Neural crest cell (in vitro differentiated cells): Measurements from ENCODE around the gene UNC5B. TPM values are rescaled to one million over a fixed set of nuclear protein-coding genes. Genes with fewer than 3 reads are reported as not detected.

Experiments
- DNase-seq: peaks from one replicate; pipeline ENCODE4 v3.0.0; 2021; ENCODE audit warnings: low read depth, mixed read lengths, low spot score
- H3K27ac Mint-ChIP-seq: one replicate; pipeline ENCODE4 v1.8.0; 2021; ENCODE audit warnings: mild to moderate bottlenecking, mixed read lengths; ENCODE audit not compliant: unreplicated experiment
- H3K27me3 Mint-ChIP-seq: 2 replicates; pipeline ENCODE4 v1.8.0; 2021; ENCODE audit warnings: low read depth, mild to moderate bottlenecking, mixed read lengths
- H3K36me3 Mint-ChIP-seq: 2 replicates; pipeline ENCODE4 v1.8.0; 2021; ENCODE audit warnings: low read depth, mild to moderate bottlenecking, mixed read lengths
- H3K4me1 Mint-ChIP-seq: 2 replicates; pipeline ENCODE4 v1.8.0; 2021; ENCODE audit warnings: mixed read lengths
- H3K4me3 Mint-ChIP-seq: one replicate; pipeline ENCODE4 v1.8.0; 2021; ENCODE audit warnings: mild to moderate bottlenecking, mixed read lengths
- H3K9me3 Mint-ChIP-seq: 2 replicates; pipeline ENCODE4 v1.8.0; 2021; ENCODE audit warnings: mixed read lengths
- CTCF ChIP-seq: fragments of 200-600 bp; sonication (generic); conservative IDR thresholded peaks from 2 replicates; pipeline ENCODE4 v1.5.0; 2021; ENCODE audit warnings: antibody characterized with exemption, mild to moderate bottlenecking
- total RNA-seq: library from RNA; stranded (reverse); gene quantifications from 2 replicates; pipeline ENCODE4 v1.2.1, GENCODE V29; 2021

The UNC5B gene
- total RNA-seq, 1 donor from 2014 or later: 1.3 TPM

- no peaks in the 10 kb centered on the region for H3K9me3 Mint-ChIP-seq
- no peak overlapping the region for H3K4me3 Mint-ChIP-seq
- H3K4me1 Mint-ChIP-seq: peaks cover 28% of the 10 kb centered on the region
- H3K36me3 Mint-ChIP-seq: no peaks in the 10 kb centered on the region
- H3K27ac Mint-ChIP-seq: no peak overlapping the region
- no peaks in the 10 kb centered on the region for H3K27me3 Mint-ChIP-seq
- no peak for DNase-seq
- no peak for TF ChIP-seq CTCF
Measured at GRCh38 chr10:71251319-71251718, 38.9 kb downstream of the UNC5B start.

GRCh38 chr10:71252220-71252619 is 39.9 kb downstream of the UNC5B start:
- Mint-ChIP-seq H3K4me3 (no peak overlapping the region), H3K27ac (no peak overlapping the region)
- TF ChIP-seq CTCF: no peak

GRCh38 chr10:71253981-71254818 is 41.8 kb downstream of the UNC5B start:
- Mint-ChIP-seq H3K36me3 (no peaks in the 10 kb centered on the region), H3K4me3 (no peak overlapping the region), H3K27ac (peak overlapping the region; percentile 50), H3K27me3 (no peaks in the 10 kb centered on the region), H3K9me3 (no peaks in the 10 kb centered on the region), H3K4me1 (peaks cover 12% of the 10 kb centered on the region)
- no peak for TF ChIP-seq CTCF
- DNase-seq: no peak

More at GRCh38 chr10:71252220-71252619, 39.9 kb downstream of the UNC5B start:
- H3K36me3 Mint-ChIP-seq: no peaks in the 10 kb centered on the region
- H3K4me1 Mint-ChIP-seq: peaks cover 20% of the 10 kb centered on the region
- no peak for DNase-seq
- H3K27me3 Mint-ChIP-seq: no peaks in the 10 kb centered on the region
- no peaks in the 10 kb centered on the region for H3K9me3 Mint-ChIP-seq

- DNase-seq: no peak
- no peaks in the 10 kb centered on the region for H3K27me3 Mint-ChIP-seq
- H3K4me3 Mint-ChIP-seq: no peak overlapping the region
- peaks cover 12% of the 10 kb centered on the region for H3K4me1 Mint-ChIP-seq
- no peak for TF ChIP-seq CTCF
- H3K36me3 Mint-ChIP-seq: no peaks in the 10 kb centered on the region
- H3K27ac Mint-ChIP-seq: no peak overlapping the region
- H3K9me3 Mint-ChIP-seq: no peaks in the 10 kb centered on the region
Measured at GRCh38 chr10:71254834-71255549, 42.6 kb downstream of the UNC5B start.

GRCh38 chr10:71255550-71255807 is 43.1 kb downstream of the UNC5B start:
- Mint-ChIP-seq H3K27me3 (no peaks in the 10 kb centered on the region), H3K4me3 (no peak overlapping the region), H3K4me1 (peaks cover 15% of the 10 kb centered on the region), H3K9me3 (no peaks in the 10 kb centered on the region), H3K36me3 (no peaks in the 10 kb centered on the region), H3K27ac (no peak overlapping the region)
- TF ChIP-seq CTCF: no peak
- DNase-seq: no peak
